OCI-LY1 (cell line): ENCODE results near the gene GPR143.

Source experiments
- CTCF ChIP-seq: fragments of 200-600 bp; sonication (generic), shearing (Covaris generic); IDR thresholded peaks from 2 replicates; pipeline ENCODE4 v1.5.1; 2017; ENCODE audit warnings: mild to moderate bottlenecking, antibody characterized with exemption, low read length, moderate library complexity, mixed read lengths
- EZH2 ChIP-seq: fragments of 200-600 bp; sonication (generic), shearing (Covaris generic); IDR thresholded peaks from 2 replicates; pipeline ENCODE4 v1.8.0; 2017; ENCODE audit warnings: borderline replicate concordance, mixed run types, mild to moderate bottlenecking, antibody characterized with exemption, low read length, moderate library complexity, mixed read lengths

GRCh38 chrX:9775930-9776329 is 10.3 kb upstream of the GPR143 start:
- TF ChIP-seq EZH2, result no peak
- TF ChIP-seq CTCF, result no peak
